MM.1S (cell line): ENCODE data around the gene HELLS.
A peak's percentile ranks its signal among the peaks of the same experiment; 100 is the strongest.
"Not testable (repeated sequence)": the region's sequence is repeated elsewhere in the genome, so short reads cannot be mapped to it uniquely, and the experiment has no call there.

ENCODE experiments used
- DNase-seq: peaks from one replicate; pipeline ENCODE4 v3.0.0-alpha.2; 2015
- H2AFZ ChIP-seq: fragments of 300-600 bp; sonication (generic); 2 replicates; pipeline ENCODE4 v1.6.0; 2016; ENCODE audit warnings: antibody characterized with exemption, low read length
- H3F3A ChIP-seq: fragments of 300-600 bp; sonication (generic); 2 replicates; pipeline ENCODE4 v1.6.1; 2016; ENCODE audit warnings: mild to moderate bottlenecking, antibody characterized with exemption, low read length, moderate library complexity, mixed read lengths; ENCODE audit not compliant: insufficient read depth
- H3K27ac ChIP-seq: fragments of 300-600 bp; sonication (generic); 2 replicates; pipeline ENCODE4 v1.5.1; 2016; ENCODE audit warnings: mild to moderate bottlenecking, low read length
- H3K27me3 ChIP-seq: fragments of 300-600 bp; sonication (generic); replicated peaks from 2 replicates; pipeline ENCODE4 v1.6.0; 2016; ENCODE audit warnings: low read length; ENCODE audit not compliant: insufficient read depth
- H3K36me3 ChIP-seq: fragments of 300-600 bp; sonication (generic); replicated peaks from 2 replicates; pipeline ENCODE4 v1.6.1; 2016; ENCODE audit warnings: mild to moderate bottlenecking, low read length, mixed read lengths; ENCODE audit not compliant: insufficient read depth
- H3K4me1 ChIP-seq: fragments of 300-600 bp; sonication (generic); 2 replicates; pipeline ENCODE4 v1.6.1; 2016; ENCODE audit warnings: low read length, mixed read lengths
- H3K4me2 ChIP-seq: fragments of 300-600 bp; sonication (generic); 2 replicates; pipeline ENCODE4 v1.6.0; 2016; ENCODE audit warnings: low read depth, low read length
- H3K4me3 ChIP-seq: fragments of 300-600 bp; sonication (generic); 2 replicates; pipeline ENCODE4 v1.5.1; 2016; ENCODE audit warnings: low read length, mixed read lengths
- H3K79me2 ChIP-seq: fragments of 300-600 bp; sonication (generic); 2 replicates; pipeline ENCODE4 v1.6.1; 2016; ENCODE audit warnings: mixed run types, low read length, mixed read lengths
- H3K9ac ChIP-seq: fragments of 300-600 bp; sonication (generic); 2 replicates; pipeline ENCODE4 v1.6.1; 2016; ENCODE audit warnings: low read length, mixed read lengths
- H3K9me2 ChIP-seq: fragments of 300-600 bp; sonication (generic); replicated peaks from 2 replicates; pipeline ENCODE4 v1.6.1; 2016; ENCODE audit warnings: mild to moderate bottlenecking, low read length, mixed read lengths; ENCODE audit not compliant: insufficient read depth
- H3K9me3 ChIP-seq: fragments of 300-600 bp; sonication (generic); replicated peaks from 2 replicates; pipeline ENCODE4 v1.6.1; 2016; ENCODE audit warnings: mild to moderate bottlenecking, low read length, mixed read lengths; ENCODE audit not compliant: insufficient read depth
- H4K20me1 ChIP-seq: fragments of 300-600 bp; sonication (generic); 2 replicates; pipeline ENCODE4 v1.6.1; 2016; ENCODE audit warnings: mild to moderate bottlenecking, low read length, moderate library complexity, mixed read lengths; ENCODE audit not compliant: insufficient read depth
- CTCF ChIP-seq: fragments of 300-600 bp; sonication (generic); IDR thresholded peaks from 2 replicates; pipeline ENCODE4 v1.5.1; 2016; ENCODE audit warnings: antibody characterized with exemption, low read length, mixed read lengths
- EZH2 ChIP-seq: fragments of 300-600 bp; sonication (generic); optimal IDR thresholded peaks from 2 replicates; pipeline ENCODE3; 2017; ENCODE audit warnings: low read depth, mild to moderate bottlenecking, antibody characterized with exemption, low read length, mixed read lengths
- EZH2phosphoT487 ChIP-seq: fragments of 300-600 bp; sonication (generic); IDR thresholded peaks from 2 replicates; pipeline ENCODE4 v1.6.1; 2018; ENCODE audit warnings: antibody characterized with exemption, low read length

Gene HELLS

GRCh38 chr10:94533027-94533426 lies 12.6 kb upstream of the HELLS start:
- H3K9me3 ChIP-seq, result no peaks in the 10 kb centered on the region
- H3K36me3 ChIP-seq, result no peaks in the 10 kb centered on the region
- H3K27me3 ChIP-seq, result no peaks in the 10 kb centered on the region
- no peaks in the 10 kb centered on the region for H3F3A ChIP-seq
- no peaks in the 10 kb centered on the region for H4K20me1 ChIP-seq
- H3K9me2 ChIP-seq, result no peaks in the 10 kb centered on the region
- H3K4me1 ChIP-seq, result no peaks in the 10 kb centered on the region
- H3K79me2 ChIP-seq, result no peaks in the 10 kb centered on the region
- H3K4me2 ChIP-seq, result no peak overlapping the region
- no peak overlapping the region for H3K4me3 ChIP-seq
- no peak overlapping the region for H2AFZ ChIP-seq
- no peak for DNase-seq
- H3K27ac ChIP-seq, result no peak overlapping the region
- no peak for TF ChIP-seq CTCF
- TF ChIP-seq EZH2, result no peak
- TF ChIP-seq EZH2phosphoT487, result no peak
- no peak overlapping the region for H3K9ac ChIP-seq

- not testable (repeated sequence) for DNase-seq
- H3K79me2 ChIP-seq, result peaks cover 17% of the 10 kb centered on the region
Observed at GRCh38 chr10:94542282-94542681, 3.3 kb upstream of the HELLS start.

DNA sequence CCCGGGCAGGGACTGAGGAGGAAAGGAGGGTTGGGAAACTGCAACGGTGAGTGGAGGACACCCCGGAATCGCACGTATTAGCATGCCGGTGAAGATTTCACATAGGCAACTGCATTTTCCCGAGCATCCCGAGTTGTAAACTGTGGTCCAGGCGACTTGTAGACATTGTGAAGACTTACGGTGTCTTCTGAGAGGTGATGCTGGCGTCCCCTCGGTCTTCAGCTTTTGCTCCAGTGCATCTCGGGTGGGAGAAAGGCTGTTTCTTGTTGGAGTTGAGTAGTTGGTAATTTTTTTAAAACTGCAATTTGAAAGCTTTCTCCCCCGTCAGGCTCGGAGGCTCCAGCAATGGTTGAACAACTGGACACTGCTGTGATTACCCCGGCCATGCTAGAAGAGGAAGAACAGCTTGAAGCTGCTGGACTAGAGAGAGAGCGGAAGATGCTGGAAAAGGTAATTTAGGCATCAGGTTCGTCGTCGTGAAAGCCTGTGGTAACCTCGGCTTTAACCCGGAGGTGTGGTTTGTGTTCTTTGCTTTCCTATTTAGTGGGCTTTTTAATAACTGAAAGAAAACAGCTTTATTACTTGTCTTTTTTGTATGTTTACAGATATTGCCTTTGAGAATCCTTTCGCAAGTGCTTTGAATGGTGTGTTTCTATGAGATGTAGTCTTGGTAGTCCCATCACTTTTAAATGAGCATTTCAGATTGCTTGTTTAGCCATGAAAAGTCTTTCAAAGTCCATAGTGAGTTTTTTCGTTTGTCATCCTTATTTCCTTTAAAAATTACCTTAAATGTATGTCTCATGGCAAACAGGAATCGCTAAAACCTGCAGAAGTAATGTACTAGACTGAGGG lies 687 bp downstream of the HELLS start:
- H3K4me3 ChIP-seq, result peak overlapping the region; percentile 96
- H3K9me2 ChIP-seq, result no peaks in the 10 kb centered on the region
- H3K27ac ChIP-seq, result peak overlapping the region; percentile 84
- H2AFZ ChIP-seq, result peak overlapping the region; percentile 93
- H3K27me3 ChIP-seq, result no peaks in the 10 kb centered on the region
- peak overlapping the region; percentile 99 for H3K9ac ChIP-seq
- H3F3A ChIP-seq, result peaks cover 22% of the 10 kb centered on the region
- peaks cover 10% of the 10 kb centered on the region; the same call in 1 of the 2 replicates for H3K4me1 ChIP-seq
- H4K20me1 ChIP-seq, result no peaks in the 10 kb centered on the region
- no peaks in the 10 kb centered on the region for H3K9me3 ChIP-seq
- DNase-seq, result peak; percentile 21
- H3K4me2 ChIP-seq, result peak overlapping the region; percentile 75
- H3K36me3 ChIP-seq, result no peaks in the 10 kb centered on the region; the same call in 1 of the 2 replicates
- TF ChIP-seq CTCF (no peak), EZH2phosphoT487 (no peak), EZH2 (no peak)
- H3K79me2 ChIP-seq, result peaks cover 56% of the 10 kb centered on the region

More at GRCh38 chr10:94542282-94542681, 3.3 kb upstream of the HELLS start:
- not testable (repeated sequence) for H2AFZ ChIP-seq, H3K4me3 ChIP-seq, H3K27ac ChIP-seq, H3K9ac ChIP-seq, H3K4me1 ChIP-seq, H4K20me1 ChIP-seq, H3K36me3 ChIP-seq, H3K9me3 ChIP-seq, H3K27me3 ChIP-seq, H3K9me2 ChIP-seq, H3K4me2 ChIP-seq
- H3F3A ChIP-seq, result peaks cover 22% of the 10 kb centered on the region

DNA sequence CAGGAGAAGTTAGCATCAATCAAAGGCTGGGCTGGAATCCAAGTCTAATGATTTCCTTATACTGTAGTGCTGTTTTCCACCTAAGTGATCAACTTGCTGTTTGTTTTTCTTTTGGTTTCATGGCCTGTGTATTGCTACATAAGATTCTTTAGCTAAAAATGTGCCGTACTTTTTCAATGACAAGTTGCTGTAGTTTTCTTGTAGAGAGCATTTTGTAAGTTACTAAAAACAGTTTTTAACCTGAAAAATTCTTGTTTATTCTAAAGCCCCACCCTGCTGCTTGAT lies 1.3 kb downstream of the HELLS start:
- DNase-seq, result peak; percentile 24
- peaks cover 61% of the 10 kb centered on the region for H3K79me2 ChIP-seq
- H3K9me3 ChIP-seq, result no peaks in the 10 kb centered on the region
- no peaks in the 10 kb centered on the region for H3K27me3 ChIP-seq
- no peak overlapping the region for H2AFZ ChIP-seq
- H3K4me2 ChIP-seq, result peak overlapping the region; percentile 75
- no peaks in the 10 kb centered on the region for H3K9me2 ChIP-seq
- TF ChIP-seq EZH2, result no peak
- no peak for TF ChIP-seq EZH2phosphoT487
- no peak for TF ChIP-seq CTCF
- H3K4me3 ChIP-seq, result peak overlapping the region; percentile 96
- H4K20me1 ChIP-seq, result no peaks in the 10 kb centered on the region
- H3K27ac ChIP-seq, result 0 out of 2 replicates have a peak overlapping the region, but pooled peaks have one; percentile 84
- peaks cover 10% of the 10 kb centered on the region; the same call in 1 of the 2 replicates for H3K4me1 ChIP-seq
- H3K9ac ChIP-seq, result peak overlapping the region; percentile 99; the same call in 1 of the 2 replicates
- peaks cover 22% of the 10 kb centered on the region for H3F3A ChIP-seq
- no peaks in the 10 kb centered on the region; the same call in 1 of the 2 replicates for H3K36me3 ChIP-seq
